ENCODE data around the gene CARD11.
"Not testable (repeated sequence)": the region's sequence is repeated elsewhere in the genome, so short reads cannot be mapped to it uniquely, and the experiment has no call there.

Gene CARD11

GRCh38 chr7:2959103-2959680 is 84.5 kb downstream of the CARD11 start:
- no peak for DNase-seq

GRCh38 chr7:2958416-2959102 is 85.1 kb downstream of the CARD11 start:
- DNase-seq = no peak

GRCh38 chr7:2957369-2957727 is 86.3 kb downstream of the CARD11 start:
- DNase-seq = not testable (repeated sequence)

GRCh38 chr7:2956526-2957368 is 86.9 kb downstream of the CARD11 start:
- no peak for DNase-seq

- no peak for DNase-seq
These were observed 87.6 kb downstream of the CARD11 start for GRCh38 chr7:2956076-2956475.

GRCh38 chr7:2955269-2955668 is 88.4 kb downstream of the CARD11 start:
- no peak for DNase-seq

GRCh38 chr7:2954433-2954853 is 89.2 kb downstream of the CARD11 start:
- no peak for DNase-seq

- DNase-seq = no peak
These were observed 89.9 kb downstream of the CARD11 start for GRCh38 chr7:2953588-2954407.

- no peak for DNase-seq
These were observed 90.6 kb downstream of the CARD11 start for GRCh38 chr7:2953099-2953498.

- no peak for DNase-seq
These were observed 91.4 kb downstream of the CARD11 start for GRCh38 chr7:2952316-2952715.

- DNase-seq = no peak
These were observed 93.1 kb downstream of the CARD11 start for GRCh38 chr7:2950578-2950977.

GRCh38 chr7:2948749-2949148 is 94.9 kb downstream of the CARD11 start:
- DNase-seq = no peak

- DNase-seq = no peak
These were observed 96.4 kb downstream of the CARD11 start for GRCh38 chr7:2947058-2947780.

GRCh38 chr7:2945171-2945570 is 98.5 kb downstream of the CARD11 start:
- DNase-seq = no peak

- no peak for DNase-seq
These were observed 98.9 kb downstream of the CARD11 start for GRCh38 chr7:2944739-2945138.

GRCh38 chr7:2943851-2944601 is 99.6 kb downstream of the CARD11 start:
- DNase-seq = no peak

- DNase-seq = no peak
These were observed 102.3 kb downstream of the CARD11 start for GRCh38 chr7:2941216-2941859.

- DNase-seq = no peak
These were observed 103.2 kb downstream of the CARD11 start for GRCh38 chr7:2940466-2940865.

GRCh38 chr7:2939193-2939885 is 104.3 kb downstream of the CARD11 start:
- no peak for DNase-seq

GRCh38 chr7:2938514-2939192 is 105.0 kb downstream of the CARD11 start:
- no peak for DNase-seq

Measured in NCI-H1105 treated with DMSO at 0.1 percent for 48 hours (cell line).